Measurements from ENCODE around the gene PVALEF. TPM values are rescaled to one million over a fixed set of nuclear protein-coding genes. Genes with fewer than 3 reads are reported as not detected.

PVALEF gene
- total RNA-seq, 1 donor from 2014 or later: not detected

Other genes starting within 250 kb of the PVALEF start
- gene CHMP6, start 173.7 kb upstream of the PVALEF start, total RNA-seq: 16.5 TPM
- gene BAIAP2, start 130.4 kb upstream of the PVALEF start, total RNA-seq: 101 TPM
- gene AATK, start 714 bp downstream of the PVALEF start, total RNA-seq: 0.70 TPM
- gene CEP131, start 57.5 kb downstream of the PVALEF start, total RNA-seq: 2.1 TPM
- 33.9 TPM for gene TEPSIN, start 73.5 kb downstream of the PVALEF start, total RNA-seq
- gene NDUFAF8, start 73.8 kb downstream of the PVALEF start, total RNA-seq: 33.3 TPM
- gene SLC38A10, start 129.8 kb downstream of the PVALEF start, total RNA-seq: 101 TPM
- gene BAHCC1, start 229.9 kb downstream of the PVALEF start, total RNA-seq: 8.0 TPM

Data from left lobe of liver (tissue), 1 donor.